ENCODE results near the gene ANKMY2.
"Not testable (repeated sequence)": the region's sequence is repeated elsewhere in the genome, so short reads cannot be mapped to it uniquely, and the experiment has no call there.

ANKMY2 gene

GRCh38 chr7:16660702-16661464, 15.3 kb upstream of the ANKMY2 start:
- H3K4me3 ChIP-seq (ENCODE audit: low read depth, low read length) = no peak overlapping the region
- no peak overlapping the region for H3K27ac ChIP-seq
- H3K9me3 ChIP-seq (ENCODE audit: control insufficient read depth, low read length) = no peaks in the 10 kb centered on the region
- H3K4me2 ChIP-seq (ENCODE audit: low read length) = no peak overlapping the region
- H3K27me3 ChIP-seq (ENCODE audit: control insufficient read depth, insufficient read depth, low read length) = no peaks in the 10 kb centered on the region
- H3K79me2 ChIP-seq = no peaks in the 10 kb centered on the region
- H3K9ac ChIP-seq = no peak overlapping the region
- no peak overlapping the region for H2AFZ ChIP-seq
- no peaks in the 10 kb centered on the region for H3K36me3 ChIP-seq (ENCODE audit: control insufficient read depth, insufficient read depth, low read length)
- no peaks in the 10 kb centered on the region for H3K4me1 ChIP-seq
- no peak for TF ChIP-seq CTCF (IDR thresholded peaks at IDR 0.05)

- not testable (repeated sequence) for H3K4me2 ChIP-seq (ENCODE audit: low read length); H3K36me3 ChIP-seq (ENCODE audit: control insufficient read depth, insufficient read depth, low read length); H3K4me1 ChIP-seq; H3K79me2 ChIP-seq; H3K9ac ChIP-seq; H3K9me3 ChIP-seq (ENCODE audit: control insufficient read depth, low read length); H3K4me3 ChIP-seq (ENCODE audit: low read depth, low read length); H3K27ac ChIP-seq; H3K27me3 ChIP-seq (ENCODE audit: control insufficient read depth, insufficient read depth, low read length); H2AFZ ChIP-seq
Measured at GRCh38 chr7:16659854-16660497, 14.4 kb upstream of the ANKMY2 start.

- no peak overlapping the region for H3K4me2 ChIP-seq (ENCODE audit: low read length)
- no peaks in the 10 kb centered on the region for H3K36me3 ChIP-seq (ENCODE audit: control insufficient read depth, insufficient read depth, low read length)
- H2AFZ ChIP-seq = no peak overlapping the region
- H3K4me1 ChIP-seq = peaks cover 6% of the 10 kb centered on the region
- H3K9ac ChIP-seq = no peak overlapping the region
- no peaks in the 10 kb centered on the region for H3K79me2 ChIP-seq
- H3K27me3 ChIP-seq (ENCODE audit: control insufficient read depth, insufficient read depth, low read length) = no peaks in the 10 kb centered on the region
- H3K4me3 ChIP-seq (ENCODE audit: low read depth, low read length) = no peak overlapping the region
- no peaks in the 10 kb centered on the region for H3K9me3 ChIP-seq (ENCODE audit: control insufficient read depth, low read length)
- no peak overlapping the region for H3K27ac ChIP-seq
- no peak for TF ChIP-seq CTCF (IDR thresholded peaks at IDR 0.05)
Measured at GRCh38 chr7:16657656-16658279, 12.2 kb upstream of the ANKMY2 start.

GRCh38 chr7:16656141-16656540, 10.6 kb upstream of the ANKMY2 start:
- no peak overlapping the region for H3K9ac ChIP-seq
- no peak overlapping the region for H3K27ac ChIP-seq
- H3K4me2 ChIP-seq (ENCODE audit: low read length) = no peak overlapping the region
- peaks cover 5% of the 10 kb centered on the region for H3K79me2 ChIP-seq
- peaks cover 6% of the 10 kb centered on the region for H3K4me1 ChIP-seq
- no peak overlapping the region for H3K4me3 ChIP-seq (ENCODE audit: low read depth, low read length)
- no peak overlapping the region for H2AFZ ChIP-seq
- no peaks in the 10 kb centered on the region for H3K27me3 ChIP-seq (ENCODE audit: control insufficient read depth, insufficient read depth, low read length)
- H3K9me3 ChIP-seq (ENCODE audit: control insufficient read depth, low read length) = no peaks in the 10 kb centered on the region
- TF ChIP-seq CTCF (IDR thresholded peaks at IDR 0.05) = no peak
- H3K36me3 ChIP-seq (ENCODE audit: control insufficient read depth, insufficient read depth, low read length) = no peaks in the 10 kb centered on the region

- Histone ChIP-seq H3K27ac (no peak overlapping the region), H3K9ac (no peak overlapping the region), H3K4me2 (ENCODE audit: low read length) (no peak overlapping the region), H3K4me1 (peaks cover 6% of the 10 kb centered on the region), H3K4me3 (ENCODE audit: low read depth, low read length) (no peak overlapping the region), H3K79me2 (peaks cover 5% of the 10 kb centered on the region), H3K9me3 (ENCODE audit: control insufficient read depth, low read length) (no peaks in the 10 kb centered on the region), H2AFZ (no peak overlapping the region), H3K36me3 (ENCODE audit: control insufficient read depth, insufficient read depth, low read length) (no peaks in the 10 kb centered on the region), H3K27me3 (ENCODE audit: control insufficient read depth, insufficient read depth, low read length) (no peaks in the 10 kb centered on the region)
- no peak for TF ChIP-seq CTCF (IDR thresholded peaks at IDR 0.05)
Measured at GRCh38 chr7:16655394-16655793, 9.8 kb upstream of the ANKMY2 start.

All from parathyroid adenoma (tissue), 2 donors.